IPS-18c (cell line): ENCODE results near the gene HIVEP3.

Experiments used
- H3K4me3 ChIP-seq: 2 replicates; pipeline ENCODE4 v1.7.0; 2013; ENCODE audit warnings: low read depth, mild to moderate bottlenecking, low read length, moderate library complexity; ENCODE audit not compliant: insufficient read depth
- H3K9me3 ChIP-seq: one replicate; pipeline ENCODE4 v1.6.1; 2013; ENCODE audit warnings: mild to moderate bottlenecking, low read length, moderate library complexity; ENCODE audit not compliant: control insufficient read depth, insufficient read depth

Gene HIVEP3

DNA sequence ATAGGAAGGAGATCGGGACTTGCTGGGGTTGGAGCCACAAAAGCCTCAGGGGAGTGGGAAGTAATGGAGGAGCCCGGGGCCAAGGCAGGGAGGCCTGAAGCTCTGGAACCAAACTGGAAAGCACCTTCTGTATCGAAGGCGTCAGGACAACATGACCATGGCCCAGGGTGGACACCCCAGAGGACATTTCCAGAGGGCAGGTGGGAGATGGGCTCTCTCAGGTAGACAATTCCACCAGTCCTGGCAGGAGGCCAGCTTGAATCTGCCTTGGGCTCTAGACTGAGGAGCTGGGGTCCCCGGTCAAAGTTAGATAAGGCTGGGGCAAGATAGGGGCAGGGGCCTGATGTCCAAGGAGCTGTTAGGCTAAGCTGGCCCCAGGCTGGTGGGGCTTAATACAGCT, 329.3 kb downstream of the HIVEP3 start:
- no peak overlapping the region for H3K4me3 ChIP-seq
- H3K9me3 ChIP-seq, result no peaks in the 10 kb centered on the region

GRCh38 chr1:41588334-41588875, 330.3 kb downstream of the HIVEP3 start:
- Histone ChIP-seq H3K4me3 (no peak overlapping the region), H3K9me3 (no peaks in the 10 kb centered on the region)

DNA sequence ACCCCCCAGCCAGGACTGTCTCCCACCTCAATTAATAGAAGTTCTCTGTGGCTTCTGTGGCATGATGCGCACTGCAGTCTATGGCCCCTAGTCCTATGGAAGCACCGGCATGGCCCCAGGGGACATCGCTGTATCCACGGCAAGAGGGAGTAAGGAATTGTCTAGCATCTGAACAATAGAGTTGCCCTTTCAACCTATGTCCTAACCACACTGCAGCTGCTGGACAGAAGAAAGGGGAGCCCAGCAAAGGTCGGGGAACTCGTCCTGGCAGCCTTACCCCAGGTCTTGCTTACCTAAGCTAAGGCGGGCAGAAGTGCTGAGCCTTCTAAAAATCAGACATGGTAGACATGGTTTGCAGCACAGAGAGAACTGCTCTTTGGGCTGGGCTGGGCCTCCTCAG, 330.9 kb downstream of the HIVEP3 start:
- no peak overlapping the region for H3K4me3 ChIP-seq
- no peaks in the 10 kb centered on the region for H3K9me3 ChIP-seq

GRCh38 chr1:41586230-41586629, 332.5 kb downstream of the HIVEP3 start:
- H3K9me3 ChIP-seq, result no peaks in the 10 kb centered on the region
- no peak overlapping the region for H3K4me3 ChIP-seq

- Histone ChIP-seq H3K4me3 (no peak overlapping the region), H3K9me3 (peaks cover 5% of the 10 kb centered on the region)
Measured at GRCh38 chr1:41583658-41584547, 334.8 kb downstream of the HIVEP3 start.

DNA sequence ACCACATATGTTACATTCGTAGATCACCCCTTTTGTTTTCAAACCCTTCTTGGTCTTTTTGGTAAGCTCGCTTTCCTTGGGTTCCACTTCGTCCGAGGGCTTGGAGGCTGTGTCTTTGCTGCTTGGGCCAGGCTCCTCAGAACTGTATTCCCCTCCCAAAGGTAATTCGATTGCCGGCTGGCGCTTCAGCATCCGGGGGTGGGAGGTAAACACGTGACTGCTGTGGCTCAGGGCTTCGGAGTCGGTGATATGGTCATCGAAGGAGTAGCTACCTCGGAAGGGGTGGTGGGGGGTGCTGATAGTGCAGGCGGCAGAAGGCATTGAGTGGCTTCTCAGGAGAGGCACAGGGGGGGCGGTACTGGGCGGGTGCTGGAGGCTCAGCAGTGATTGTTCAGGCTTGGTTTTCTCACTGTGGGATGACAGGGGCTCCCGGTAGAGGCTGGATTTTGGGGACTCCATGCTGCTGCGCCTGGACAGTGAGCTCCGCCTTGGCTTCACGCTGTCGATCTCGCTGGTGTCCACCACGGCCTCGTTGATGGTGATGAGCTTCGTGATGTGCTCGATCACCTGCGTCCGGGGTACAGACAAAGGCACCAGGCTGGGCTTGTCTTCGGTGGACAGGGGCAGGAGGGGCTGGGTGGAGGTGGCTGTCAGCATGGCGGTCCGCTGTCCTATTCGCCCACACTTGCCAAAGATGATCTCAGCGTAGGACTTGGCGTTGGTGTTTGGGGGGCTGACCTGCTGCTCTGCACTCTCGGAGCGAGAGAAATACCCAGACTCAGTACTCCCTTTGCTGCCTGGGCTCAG, 335.7 kb downstream of the HIVEP3 start:
- Histone ChIP-seq H3K9me3 (peaks cover 5% of the 10 kb centered on the region), H3K4me3 (no peak overlapping the region)

- Histone ChIP-seq H3K9me3 (peaks cover 5% of the 10 kb centered on the region), H3K4me3 (no peak overlapping the region)
Measured at GRCh38 chr1:41582351-41582750, 336.4 kb downstream of the HIVEP3 start.

- no peak overlapping the region for H3K4me3 ChIP-seq
- peaks cover 5% of the 10 kb centered on the region for H3K9me3 ChIP-seq
Measured at GRCh38 chr1:41582004-41582325, 336.8 kb downstream of the HIVEP3 start.

DNA sequence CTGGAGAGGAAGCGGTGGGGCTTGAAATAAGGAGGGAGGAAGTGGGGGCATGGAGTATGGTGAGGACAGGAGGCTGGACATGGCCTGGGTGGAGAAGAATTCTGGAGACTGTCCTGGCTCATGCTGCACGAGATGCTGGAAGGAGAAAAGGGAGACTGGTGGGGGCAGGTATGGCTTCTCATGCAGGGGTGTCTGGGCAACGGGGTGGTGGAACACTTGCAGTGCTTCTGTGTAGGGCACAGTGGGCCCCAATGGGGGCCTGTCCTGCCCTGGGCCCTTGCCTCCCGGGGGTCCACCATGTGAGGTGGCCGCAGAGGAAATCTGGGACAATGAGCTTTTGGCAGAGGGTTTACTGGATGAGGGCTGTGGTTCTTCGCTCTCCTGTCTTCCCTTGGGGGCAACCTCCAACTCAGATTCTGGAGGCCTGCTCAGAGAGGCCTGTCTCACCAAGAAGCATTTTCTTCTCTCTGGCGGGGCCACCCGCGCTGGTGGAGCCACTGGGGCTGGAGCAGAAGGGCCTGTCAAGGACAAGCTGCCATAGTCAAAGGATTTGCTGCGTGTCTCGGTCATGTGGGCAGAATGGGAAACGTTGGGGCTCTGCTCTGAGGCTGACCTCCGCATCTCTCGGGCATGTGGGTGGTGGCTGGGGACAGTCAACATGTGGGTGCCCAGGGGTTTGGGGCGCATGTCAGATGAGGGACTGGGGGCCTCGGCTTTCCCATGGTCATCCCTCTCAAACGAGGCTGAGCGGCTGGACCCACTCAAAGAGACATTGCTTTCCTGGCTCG, 337.3 kb downstream of the HIVEP3 start:
- Histone ChIP-seq H3K9me3 (peaks cover 5% of the 10 kb centered on the region), H3K4me3 (no peak overlapping the region; the same call in 1 of the 2 replicates)

- no peak overlapping the region for H3K4me3 ChIP-seq
- H3K9me3 ChIP-seq, result peaks cover 5% of the 10 kb centered on the region
Measured at GRCh38 chr1:41580520-41581172, 338.1 kb downstream of the HIVEP3 start.

GRCh38 chr1:41580021-41580420, 338.7 kb downstream of the HIVEP3 start:
- Histone ChIP-seq H3K9me3 (peaks cover 5% of the 10 kb centered on the region), H3K4me3 (no peak overlapping the region)

GRCh38 chr1:41578712-41579335, 339.9 kb downstream of the HIVEP3 start:
- Histone ChIP-seq H3K9me3 (peaks cover 5% of the 10 kb centered on the region), H3K4me3 (no peak overlapping the region)

DNA sequence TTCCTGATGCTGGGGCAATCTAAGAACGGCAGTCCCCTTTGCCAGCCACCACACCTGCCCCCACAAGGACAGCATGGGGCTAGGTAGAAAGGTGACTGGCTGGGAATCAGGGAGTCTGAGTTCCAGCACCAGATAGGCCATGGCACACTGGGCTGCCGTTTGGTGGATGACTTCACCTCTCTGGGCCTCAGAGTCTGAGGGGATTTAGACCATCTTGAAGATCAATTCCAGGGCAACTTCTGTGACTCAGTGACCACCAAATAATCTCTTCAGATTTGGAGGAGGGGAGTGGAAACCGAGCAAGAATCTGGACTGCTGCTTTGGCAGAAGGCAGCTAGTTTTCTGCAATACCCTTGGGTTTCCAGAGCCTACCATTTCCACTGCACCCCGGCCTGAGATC, 342.1 kb downstream of the HIVEP3 start:
- peaks cover 5% of the 10 kb centered on the region for H3K9me3 ChIP-seq

GRCh38 chr1:41576206-41576605, 342.5 kb downstream of the HIVEP3 start:
- no peak overlapping the region for H3K4me3 ChIP-seq

More for the DNA sequence above, 342.1 kb downstream of the HIVEP3 start:
- no peak overlapping the region for H3K4me3 ChIP-seq

DNA sequence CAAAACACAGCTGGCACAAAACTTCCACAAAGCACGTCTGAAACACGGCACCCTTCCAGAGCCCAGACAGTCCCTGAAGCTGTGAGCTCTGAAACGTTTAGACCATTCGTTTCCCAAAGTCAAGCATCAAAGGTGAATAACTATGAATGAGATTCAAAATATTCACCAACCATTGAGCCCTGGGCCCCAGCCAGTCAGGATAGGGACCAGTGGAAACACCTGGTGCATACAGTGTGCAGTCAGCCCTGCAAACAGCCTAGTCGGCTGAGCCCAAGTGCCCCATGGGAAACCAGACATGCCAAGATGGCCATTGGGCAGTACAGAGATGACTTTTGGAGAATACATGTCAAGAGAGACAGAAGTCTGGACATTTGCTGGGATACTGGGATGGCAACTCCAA, 343.9 kb downstream of the HIVEP3 start:
- Histone ChIP-seq H3K9me3 (peaks cover 3% of the 10 kb centered on the region), H3K4me3 (no peak overlapping the region)

More at GRCh38 chr1:41576206-41576605, 342.5 kb downstream of the HIVEP3 start:
- peaks cover 5% of the 10 kb centered on the region for H3K9me3 ChIP-seq
